Spleen (tissue), 7 donors: ENCODE measurements around the gene TRPM7.

Experiments
- CTCF ChIP-seq, 11 experiments: fragments of 200-600 bp in 7 of 11; fragments of 450-650 bp in 4 of 11; sonication (generic) in 4 of 11; IDR thresholded peaks in 8 of 11; conservative IDR thresholded peaks in 3 of 11; 1 replicate in 7 of 11; 2 replicates in 4 of 11; pipeline versions ENCODE4 v1.4.0 to v1.8.0; 2016 to 2021; ENCODE audit warnings: antibody characterized with exemption in 11 of 11, inconsistent platforms in 4 of 11, mild to moderate bottlenecking in 1 of 11
- POLR2AphosphoS5 ChIP-seq, 3 donors: sonication (generic); formaldehyde crosslinking; IDR thresholded peaks; one replicate each; pipeline ENCODE4 v1.5.1; 2017; ENCODE audit warnings: antibody characterized with exemption in 3 of 3
- donor health status: DM: no; HTN: no; CAD: no; lungs with moderate emphysema.
- donor health status: DM: no; HTN: no; CAD: no.
- donor health status: DM: no; HTN: no; CAD: no.

DNA sequence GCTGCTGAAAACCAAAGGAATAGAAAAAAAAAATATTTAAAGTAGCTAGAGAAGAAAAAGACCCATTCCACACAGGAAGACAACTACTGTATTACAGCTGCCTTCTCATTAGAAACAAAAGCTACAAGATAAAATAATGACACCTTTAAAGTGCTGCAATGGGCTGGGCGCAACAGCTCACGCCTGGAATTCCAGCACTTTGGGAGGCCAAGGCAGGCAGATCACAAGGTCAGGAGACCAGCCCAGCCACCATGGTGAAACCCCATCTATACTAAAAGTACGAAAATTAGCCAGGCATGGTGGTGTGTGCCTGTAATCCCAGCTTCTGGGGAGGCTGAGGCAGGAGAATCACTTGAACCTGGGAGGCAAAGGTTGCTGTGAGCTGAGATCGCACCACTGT, 31.0 kb downstream of the TRPM7 start:
- no peak for TF ChIP-seq CTCF (IDR thresholded peaks at IDR 0.05 in 8 of 11, conservative IDR thresholded peaks at IDR 0.05 in 3 of 11)
- no peak for TF ChIP-seq POLR2AphosphoS5 (IDR thresholded peaks at IDR 0.05)
